Fibroblast of lung (primary cell): ENCODE measurements around the gene ST6GALNAC3.

Source experiments
- EZH2 ChIP-seq: IDR thresholded peaks from 2 replicates; pipeline ENCODE4 v1.5.1; 2012; ENCODE audit warnings: low read length, control low read depth, mild to moderate bottlenecking; ENCODE audit errors: missing control alignments
- TF ChIP-seq, protein P1 (sequence below), 2 donors: IDR thresholded peaks in 1 of 2; conservative IDR thresholded peaks in 1 of 2; 1 replicate in 1 of 2; 2 replicates in 1 of 2; pipeline ENCODE4 v1.5.1; 2011 to 2012; ENCODE audit warnings: low read length in 2 of 2, control low read depth in 1 of 2, inconsistent platforms in 1 of 2, low read depth in 1 of 2, mild to moderate bottlenecking in 1 of 2

- TF ChIP-seq, protein P1, sequence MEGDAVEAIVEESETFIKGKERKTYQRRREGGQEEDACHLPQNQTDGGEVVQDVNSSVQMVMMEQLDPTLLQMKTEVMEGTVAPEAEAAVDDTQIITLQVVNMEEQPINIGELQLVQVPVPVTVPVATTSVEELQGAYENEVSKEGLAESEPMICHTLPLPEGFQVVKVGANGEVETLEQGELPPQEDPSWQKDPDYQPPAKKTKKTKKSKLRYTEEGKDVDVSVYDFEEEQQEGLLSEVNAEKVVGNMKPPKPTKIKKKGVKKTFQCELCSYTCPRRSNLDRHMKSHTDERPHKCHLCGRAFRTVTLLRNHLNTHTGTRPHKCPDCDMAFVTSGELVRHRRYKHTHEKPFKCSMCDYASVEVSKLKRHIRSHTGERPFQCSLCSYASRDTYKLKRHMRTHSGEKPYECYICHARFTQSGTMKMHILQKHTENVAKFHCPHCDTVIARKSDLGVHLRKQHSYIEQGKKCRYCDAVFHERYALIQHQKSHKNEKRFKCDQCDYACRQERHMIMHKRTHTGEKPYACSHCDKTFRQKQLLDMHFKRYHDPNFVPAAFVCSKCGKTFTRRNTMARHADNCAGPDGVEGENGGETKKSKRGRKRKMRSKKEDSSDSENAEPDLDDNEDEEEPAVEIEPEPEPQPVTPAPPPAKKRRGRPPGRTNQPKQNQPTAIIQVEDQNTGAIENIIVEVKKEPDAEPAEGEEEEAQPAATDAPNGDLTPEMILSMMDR (conservative IDR thresholded peaks at IDR 0.05 in 1 of 2, IDR thresholded peaks at IDR 0.05 in 1 of 2; ENCODE audit: low read depth in 1 of 2, low read length in 2 of 2), result no peak
- no peak for TF ChIP-seq EZH2
Observed at GRCh38 chr1:76054359-76054758, 20.2 kb upstream of the ST6GALNAC3 start.
